HepG2 (cell line): ENCODE measurements around the gene GPS2. TPM values are rescaled to one million over a fixed set of nuclear protein-coding genes. Genes with fewer than 3 reads are reported as not detected.

ENCODE experiments used
- AKAP8 ChIP-seq: sonication (generic); formaldehyde crosslinking; IDR thresholded peaks from 2 replicates; pipeline ENCODE4 v1.5.1; 2020; ENCODE audit warnings: mild to moderate bottlenecking, missing genetic modification reagents
- CEBPG ChIP-seq: IDR thresholded peaks from 2 replicates; pipeline ENCODE4 v1.6.1; 2016
- CHCHD3 ChIP-seq: sonication (generic); formaldehyde crosslinking; IDR thresholded peaks from 2 replicates; pipeline ENCODE4 v1.8.0; 2022; ENCODE audit warnings: mild to moderate bottlenecking, missing genetic modification reagents, moderate library complexity
- GPBP1L1 ChIP-seq: sonication (generic); formaldehyde crosslinking; IDR thresholded peaks from 2 replicates; pipeline ENCODE4 v1.5.0; 2020; ENCODE audit warnings: mild to moderate bottlenecking, missing genetic modification reagents
- HOXA9 ChIP-seq: sonication (generic); formaldehyde crosslinking; IDR thresholded peaks from 2 replicates; pipeline ENCODE4 v1.8.1; 2022; ENCODE audit warnings: missing genetic modification reagents, mild to moderate bottlenecking, moderate library complexity, borderline replicate concordance
- JDP2 ChIP-seq: sonication (generic); formaldehyde crosslinking; IDR thresholded peaks from 2 replicates; pipeline ENCODE4 v1.8.1; 2022; ENCODE audit warnings: missing genetic modification reagents, borderline replicate concordance
- MLXIP ChIP-seq: sonication (generic); formaldehyde crosslinking; IDR thresholded peaks from 2 replicates; pipeline ENCODE4 v1.9.0; 2021; ENCODE audit warnings: missing genetic modification reagents, borderline replicate concordance
- POLR2AphosphoS2 ChIP-seq: IDR thresholded peaks from 2 replicates; pipeline ENCODE4 v1.6.1; 2011; ENCODE audit warnings: low read depth, low read length, improper control_type of control experiment
- RERE ChIP-seq: IDR thresholded peaks from 2 replicates; pipeline ENCODE4 v1.6.1; 2016; ENCODE audit warnings: low read depth, missing genetic modification reagents, missing compliant biosample characterization
- SMYD3 ChIP-seq: sonication (generic); formaldehyde crosslinking; IDR thresholded peaks from 2 replicates; pipeline ENCODE4 v1.8.1; 2023; ENCODE audit warnings: mild to moderate bottlenecking, missing genetic modification reagents
- SUZ12 ChIP-seq: fragments of 150-350 bp; IDR thresholded peaks from 2 replicates; pipeline ENCODE4 v1.6.1; 2014; ENCODE audit warnings: low read depth, low read length
- ZNF256 ChIP-seq: sonication (generic); formaldehyde crosslinking; conservative IDR thresholded peaks from 2 replicates; pipeline ENCODE4 v1.4.0; 2020; ENCODE audit warnings: missing genetic modification reagents
- ZNF275 ChIP-seq: sonication (generic); formaldehyde crosslinking; IDR thresholded peaks from 2 replicates; pipeline ENCODE4 v1.8.0; 2022; ENCODE audit warnings: missing genetic modification reagents, mild to moderate bottlenecking, inconsistent platforms, borderline replicate concordance
- ZNF350 ChIP-seq: sonication (generic); formaldehyde crosslinking; IDR thresholded peaks from 2 replicates; pipeline ENCODE4 v1.4.0; 2020; ENCODE audit warnings: mild to moderate bottlenecking, low read depth, missing genetic modification reagents, borderline replicate concordance
- ZNF672 ChIP-seq: sonication (generic); formaldehyde crosslinking; IDR thresholded peaks from 2 replicates; pipeline ENCODE4 v1.8.1; 2022; ENCODE audit warnings: missing genetic modification reagents
- ZNF781 ChIP-seq: sonication (generic); formaldehyde crosslinking; IDR thresholded peaks from 2 replicates; pipeline ENCODE4 v1.5.1; 2020; ENCODE audit warnings: borderline replicate concordance, mild to moderate bottlenecking, missing genetic modification reagents; ENCODE audit errors: not compliant biosample characterization
- ZNF841 ChIP-seq: sonication (generic); formaldehyde crosslinking; IDR thresholded peaks from 2 replicates; pipeline ENCODE4 v1.8.1; 2023; ENCODE audit warnings: missing genetic modification reagents, borderline replicate concordance
- polyA plus RNA-seq, 8 experiments: library from polyadenylated mRNA; depleted of rRNA in 3 of 8; stranded (reverse) in 7 of 8; unstranded in 1 of 8; fragments of >200 nt; fragmentation: Illumina TruSeq in 4 of 8; extraction: Trizol in 4 of 8; gene quantifications; 2 replicates each; pipeline versions ENCODE4 v1.2.1 to v1.2.3, GENCODE V29; 2011 to 2016; ENCODE audit warnings: low read depth in 4 of 8, missing spikeins in 1 of 8, mixed read lengths in 1 of 8; ENCODE audit not compliant: insufficient read depth in 1 of 8
- total RNA-seq, 5 experiments: library from RNA; depleted of rRNA; stranded (reverse); fragments of >200 nt; fragmentation: Illumina TruSeq; extraction: Trizol; gene quantifications; 2 replicates each; pipeline ENCODE4 v1.2.3, GENCODE V29; 2016; ENCODE audit warnings: low read depth in 1 of 5

The GPS2 gene
- total and polyA plus RNA-seq, 2 of the 13 experiments (the other 11 are each of a cell fraction or from before 2014, with no cell fraction given), result 58.0 to 59.4 TPM

GRCh38 chr17:7314719-7315569 is at the start of gene GPS2 (continued):
- TF ChIP-seq MLXIP (0 out of 2 replicates have a peak, but pooled peaks have one; percentile 23), ZNF672 (CRISPR knock-in tag) (no peak), RERE (CRISPR knock-in tag) (no peak; the same call in 1 of the 2 replicates), ZNF275 (CRISPR knock-in tag) (no peak), CHCHD3 (CRISPR knock-in tag) (no peak), JDP2 (CRISPR knock-in tag) (peak; percentile 42; the same call in 1 of the 2 replicates), SUZ12 (no peak), AKAP8 (CRISPR knock-in tag) (peak; percentile 92; the same call in 1 of the 2 replicates), ZNF781 (CRISPR knock-in tag) (no peak), ZNF256 (CRISPR knock-in tag) (0 out of 2 replicates have a peak, but pooled peaks have one; percentile 28), GPBP1L1 (no peak), CEBPG (CRISPR knock-in tag) (peak; percentile 43; the same call in 1 of the 2 replicates), HOXA9 (CRISPR knock-in tag) (peak; percentile 64), ZNF841 (CRISPR knock-in tag) (no peak), POLR2AphosphoS2 (no peak; the same call in 1 of the 2 replicates), SMYD3 (no peak), ZNF350 (peak; percentile 83)
